ENCODE results near the gene RAD51B.

- TF ChIP-seq POLR2A (IDR thresholded peaks at IDR 0.05) (no peak), CTCF (IDR thresholded peaks at IDR 0.05) (no peak)
Observed at GRCh38 chr14:68730811-68731425, 911.3 kb downstream of the RAD51B start.

Measured in thyroid gland (tissue), 4 donors.